Activated CD8-positive, alpha-beta memory T cell treated with anti-CD3 and anti-CD28 coated beads, Interleukin-2, amount 50 U/mL, for 24 hours (primary cell): Measurements from ENCODE around the gene PSMB10.
"Not testable (repeated sequence)": the region's sequence is repeated elsewhere in the genome, so short reads cannot be mapped to it uniquely, and the experiment has no call there.

Experiments used
- DNase-seq: peaks from one replicate; pipeline ENCODE4 v3.0.0-alpha.2; 2020; ENCODE audit errors: extremely low read depth

Gene PSMB10

GRCh38 chr16:67942510-67943255 lies 6.0 kb upstream of the PSMB10 start:
- no peak for DNase-seq

GRCh38 chr16:67942200-67942509 lies 5.5 kb upstream of the PSMB10 start:
- DNase-seq = no peak

GRCh38 chr16:67941469-67942199 lies 5.0 kb upstream of the PSMB10 start:
- DNase-seq = no peak

GRCh38 chr16:67940446-67941089 lies 3.9 kb upstream of the PSMB10 start:
- no peak for DNase-seq

GRCh38 chr16:67939507-67940445 lies 3.1 kb upstream of the PSMB10 start:
- no peak for DNase-seq

- DNase-seq = not testable (repeated sequence)
Observed at GRCh38 chr16:67937713-67938112, 1.1 kb upstream of the PSMB10 start.

GRCh38 chr16:67936880-67937605 lies 393 bp upstream of the PSMB10 start:
- peak; percentile 51 for DNase-seq

- DNase-seq = peak; percentile 93
Observed at GRCh38 chr16:67935402-67936123, 1.1 kb downstream of the PSMB10 start.

- DNase-seq = no peak
Observed at GRCh38 chr16:67935101-67935401, 1.6 kb downstream of the PSMB10 start.

- DNase-seq = no peak
Observed at GRCh38 chr16:67934306-67935100, 2.1 kb downstream of the PSMB10 start.

GRCh38 chr16:67933805-67934204 lies 2.8 kb downstream of the PSMB10 start:
- no peak for DNase-seq

GRCh38 chr16:67932462-67932840 lies 4.2 kb downstream of the PSMB10 start:
- no peak for DNase-seq

GRCh38 chr16:67931712-67932461 lies 4.8 kb downstream of the PSMB10 start, which contains the start of gene CTRL:
TSS of gene CTRL (minus strand) at chr16:67931862. CDS start at chr16:67931852, 10 bp downstream.
- no peak for DNase-seq

GRCh38 chr16:67930678-67931211 lies 5.9 kb downstream of the PSMB10 start:
- no peak for DNase-seq

- DNase-seq = no peak
Observed at GRCh38 chr16:67930191-67930590, 6.5 kb downstream of the PSMB10 start.

GRCh38 chr16:67928561-67929364 lies 7.9 kb downstream of the PSMB10 start:
- DNase-seq = peak; percentile 48

- no peak for DNase-seq
Observed at GRCh38 chr16:67928147-67928546, 8.5 kb downstream of the PSMB10 start.
